ENCODE measurements around the gene ACTN4. TPM values are rescaled to one million over a fixed set of nuclear protein-coding genes. Genes with fewer than 3 reads are reported as not detected.

ACTN4 gene
- total and polyA plus RNA-seq, 2 donors (not counting 3 experiments of a cell fraction or from before 2014, with no cell fraction given) = 313 to 748 TPM

DNA sequence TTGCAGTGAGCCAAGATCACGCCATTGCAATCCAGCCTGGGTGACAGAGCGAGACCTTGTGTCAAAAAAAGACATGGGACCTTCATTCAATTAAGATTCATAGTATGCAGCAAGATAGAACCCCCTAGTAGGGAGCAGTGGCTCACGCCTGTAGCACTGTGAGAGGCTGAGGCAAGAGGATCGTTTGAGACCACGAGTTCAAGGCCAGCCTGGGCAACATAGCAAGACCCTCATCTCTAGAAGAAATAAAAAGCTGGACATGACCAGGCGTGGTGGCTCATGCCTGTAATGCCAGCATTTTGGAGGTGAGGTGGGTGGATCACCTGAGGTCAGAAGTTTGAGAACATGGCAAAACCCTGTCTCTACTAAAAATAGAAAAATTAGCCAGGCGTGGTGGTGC lies 133.0 kb downstream of the ACTN4 start:
- Histone ChIP-seq H3K4me1 (ENCODE audit: control insufficient read depth, extremely low read depth, insufficient read depth, low read length) (peaks cover 2% of the 10 kb centered on the region), H2AFZ (ENCODE audit: low read depth, low read length) (no peak overlapping the region), H3K79me2 (ENCODE audit: control insufficient read depth, insufficient read depth, low read length) (no peaks in the 10 kb centered on the region), H4K20me1 (replicated peaks; ENCODE audit: control insufficient read depth, extremely low read depth, insufficient read depth, low read length) (no peaks in the 10 kb centered on the region), H3K4me3 (replicated peaks in 1 of 3; ENCODE audit: insufficient read depth in 1 of 3, low read depth in 1 of 3, low read length in 3 of 3) (no peak overlapping the region), H3K36me3 (ENCODE audit: control insufficient read depth in 2 of 2, extremely low read depth in 1 of 2, insufficient read depth in 2 of 2, low read length in 2 of 2) (no peaks in the 10 kb centered on the region), H3K9me3 (replicated peaks; ENCODE audit: control insufficient read depth, insufficient read depth, low read length) (no peaks in the 10 kb centered on the region), H3K9me1 (replicated peaks; ENCODE audit: control insufficient read depth, extremely low read depth, insufficient read depth, low read length) (no peaks in the 10 kb centered on the region), H3K4me2 (ENCODE audit: insufficient read depth, low read length) (no peak overlapping the region), H3K9ac (replicated peaks; ENCODE audit: extremely low read depth, insufficient read depth, low read length) (no peak overlapping the region), H3K27ac (ENCODE audit: insufficient read depth, low read depth, low read length) (no peak overlapping the region), H3K27me3 (ENCODE audit: control insufficient read depth in 2 of 2, insufficient read depth in 2 of 2, low read length in 2 of 2) (peaks cover 0 to 5% of the 10 kb centered on the region in 2 experiments)
- POLR2A ChIA-PET = no interaction called here
- FAIRE-seq (no peak), DNase-seq (ENCODE audit: low read depth, low spot score) (no peak)
- CTCF ChIA-PET = no interaction called here
- TF ChIP-seq JUN (IDR thresholded peaks at IDR 0.05; ENCODE audit: borderline replicate concordance, insufficient read depth, insufficient read length, low read depth) (no peak), POLR2A (IDR thresholded peaks at IDR 0.05; ENCODE audit: low read depth, low read length) (no peak), GATA2 (IDR thresholded peaks at IDR 0.05; ENCODE audit: insufficient read depth, insufficient read length, low read depth, low read length) (no peak), FOS (IDR thresholded peaks at IDR 0.05; ENCODE audit: borderline replicate concordance, insufficient read depth, low read length) (no peak), POLR2AphosphoS5 (IDR thresholded peaks at IDR 0.05; ENCODE audit: insufficient read depth, low read depth, low read length) (no peak), MYC (IDR thresholded peaks at IDR 0.05; ENCODE audit: low read depth, low read length) (no peak), EZH2 (IDR thresholded peaks at IDR 0.05; ENCODE audit: borderline replicate concordance, low read depth, low read length, severe bottlenecking) (no peak)
- TF ChIP-seq, protein P1, sequence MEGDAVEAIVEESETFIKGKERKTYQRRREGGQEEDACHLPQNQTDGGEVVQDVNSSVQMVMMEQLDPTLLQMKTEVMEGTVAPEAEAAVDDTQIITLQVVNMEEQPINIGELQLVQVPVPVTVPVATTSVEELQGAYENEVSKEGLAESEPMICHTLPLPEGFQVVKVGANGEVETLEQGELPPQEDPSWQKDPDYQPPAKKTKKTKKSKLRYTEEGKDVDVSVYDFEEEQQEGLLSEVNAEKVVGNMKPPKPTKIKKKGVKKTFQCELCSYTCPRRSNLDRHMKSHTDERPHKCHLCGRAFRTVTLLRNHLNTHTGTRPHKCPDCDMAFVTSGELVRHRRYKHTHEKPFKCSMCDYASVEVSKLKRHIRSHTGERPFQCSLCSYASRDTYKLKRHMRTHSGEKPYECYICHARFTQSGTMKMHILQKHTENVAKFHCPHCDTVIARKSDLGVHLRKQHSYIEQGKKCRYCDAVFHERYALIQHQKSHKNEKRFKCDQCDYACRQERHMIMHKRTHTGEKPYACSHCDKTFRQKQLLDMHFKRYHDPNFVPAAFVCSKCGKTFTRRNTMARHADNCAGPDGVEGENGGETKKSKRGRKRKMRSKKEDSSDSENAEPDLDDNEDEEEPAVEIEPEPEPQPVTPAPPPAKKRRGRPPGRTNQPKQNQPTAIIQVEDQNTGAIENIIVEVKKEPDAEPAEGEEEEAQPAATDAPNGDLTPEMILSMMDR (IDR thresholded peaks at IDR 0.05; ENCODE audit: extremely low read depth in 1 of 2, insufficient read depth in 1 of 2, low read depth in 1 of 2, low read length in 2 of 2) = no peak
- TF ChIP-seq, protein P2, sequence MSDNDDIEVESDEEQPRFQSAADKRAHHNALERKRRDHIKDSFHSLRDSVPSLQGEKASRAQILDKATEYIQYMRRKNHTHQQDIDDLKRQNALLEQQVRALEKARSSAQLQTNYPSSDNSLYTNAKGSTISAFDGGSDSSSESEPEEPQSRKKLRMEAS (IDR thresholded peaks at IDR 0.05; ENCODE audit: insufficient read depth, insufficient read length) = no peak
- BruUV-seq (replicated peaks) = no TSS peak
- dilution Hi-C loops (cut with MboI; ENCODE audit: extremely low pct_ligation_motif_present, low sequenced_read_pairs) (no loop called here), intact Hi-C loops (cut with micrococcal nuclease) (no loop called here)
